Endothelial cell of umbilical vein (primary cell): Measurements from ENCODE around the gene ESPN. TPM values are rescaled to one million over a fixed set of nuclear protein-coding genes. Genes with fewer than 3 reads are reported as not detected.
A peak's percentile ranks its signal among the peaks of the same experiment; 100 is the strongest.

ENCODE experiments used
- BruUV-seq: library from RNA; stranded (reverse); fragments of 400-500 nt; replicated peaks from 2 replicates; lab custom pipeline; 2021; lab: Mats Ljungman, UMichigan
- CTCF ChIA-PET: fragments of 300-600, 350-600 bp; sonication (Branson Sonifier 250); formaldehyde crosslinking; loops from one replicate; lab custom pipeline; 2021; ENCODE audit warnings: antibody characterized with exemption, inconsistent platforms; lab: Charles Lee
- POLR2A ChIA-PET: fragments of 300-600, 350-600 bp; sonication (Branson Sonifier 250); formaldehyde crosslinking; loops from one replicate; lab custom pipeline; 2021; ENCODE audit warnings: antibody characterized with exemption, inconsistent platforms; lab: Charles Lee
- DNase-seq: peaks from one replicate; pipeline ENCODE4 v3.0.0-alpha.2; 2011; ENCODE audit warnings: low read depth, low spot score
- FAIRE-seq: peaks from 2 replicates; lab custom pipeline; 2011; peaks lifted over from hg19 to GRCh38; lab: Jason Lieb, UNC
- H2AFZ ChIP-seq: 2 replicates; pipeline ENCODE4 v1.6.0; 2012; ENCODE audit warnings: low read depth, low read length, control low read depth, inconsistent platforms
- H3K27ac ChIP-seq: 2 replicates; pipeline ENCODE4 v1.5.1; 2011; ENCODE audit warnings: low read depth, mild to moderate bottlenecking, control low read depth, low read length, moderate library complexity; ENCODE audit not compliant: insufficient read depth
- H3K27me3 ChIP-seq, 2 experiments: 2 replicates each; pipeline versions ENCODE4 v1.6.0 to v1.6.1; 2011; ENCODE audit warnings: low read length in 2 of 2, mixed read lengths in 1 of 2; ENCODE audit not compliant: control insufficient read depth in 2 of 2, insufficient read depth in 2 of 2
- H3K36me3 ChIP-seq, 2 experiments: 2 replicates in 1 of 2; 3 replicates in 1 of 2; pipeline ENCODE4 v1.5.1; 2011; ENCODE audit warnings: low read length in 2 of 2, mild to moderate bottlenecking in 1 of 2, moderate library complexity in 1 of 2; ENCODE audit not compliant: control insufficient read depth in 2 of 2, insufficient read depth in 2 of 2; ENCODE audit errors: extremely low read depth in 1 of 2
- H3K4me1 ChIP-seq: 3 replicates; pipeline ENCODE4 v1.5.1; 2011; ENCODE audit warnings: mild to moderate bottlenecking, low read length; ENCODE audit not compliant: control insufficient read depth, insufficient read depth; ENCODE audit errors: extremely low read depth
- H3K4me2 ChIP-seq: 2 replicates; pipeline ENCODE4 v1.6.1; 2011; ENCODE audit warnings: low read length, control low read depth, mixed read lengths; ENCODE audit not compliant: insufficient read depth
- H3K4me3 ChIP-seq, 3 experiments: fragments of 200-600 bp in 1 of 3; sonication (generic), shearing (Covaris generic) in 1 of 3; replicated peaks in 1 of 3; 2 replicates each; pipeline ENCODE4 v1.5.1; 2011 to 2016; ENCODE audit warnings: control low read depth in 3 of 3, low read length in 3 of 3, mild to moderate bottlenecking in 2 of 3, inconsistent platforms in 1 of 3, low read depth in 1 of 3, moderate library complexity in 1 of 3; ENCODE audit not compliant: insufficient read depth in 1 of 3
- H3K79me2 ChIP-seq: 2 replicates; pipeline ENCODE4 v1.6.0; 2012; ENCODE audit warnings: low read length, inconsistent platforms; ENCODE audit not compliant: control insufficient read depth, insufficient read depth
- H3K9ac ChIP-seq: replicated peaks from 2 replicates; pipeline ENCODE3; 2011; ENCODE audit warnings: low read length, control low read depth; ENCODE audit not compliant: insufficient read depth; ENCODE audit errors: extremely low read depth
- H3K9me1 ChIP-seq: replicated peaks from 3 replicates; pipeline ENCODE4 v1.6.0; 2011; ENCODE audit warnings: mild to moderate bottlenecking, low read length; ENCODE audit not compliant: control insufficient read depth, insufficient read depth; ENCODE audit errors: extremely low read depth
- H3K9me3 ChIP-seq: replicated peaks from 2 replicates; pipeline ENCODE4 v1.5.1; 2012; ENCODE audit warnings: low read length, inconsistent platforms; ENCODE audit not compliant: control insufficient read depth, insufficient read depth
- H4K20me1 ChIP-seq: replicated peaks from 2 replicates; pipeline ENCODE3; 2011; ENCODE audit warnings: mild to moderate bottlenecking, low read length; ENCODE audit not compliant: control insufficient read depth, insufficient read depth; ENCODE audit errors: extremely low read depth
- JUN ChIP-seq: IDR thresholded peaks from 2 replicates; pipeline ENCODE4 v1.6.1; 2011; ENCODE audit warnings: borderline replicate concordance, low read depth; ENCODE audit not compliant: insufficient read length, insufficient read depth
- MYC ChIP-seq: IDR thresholded peaks from one replicate; pipeline ENCODE4 v1.6.1; 2011; ENCODE audit warnings: mild to moderate bottlenecking, low read depth, low read length
- dilution Hi-C: fragments of 300-500 bp; cut with MboI; formaldehyde crosslinking; loops from one replicate; pipeline ENCODE4 v1.15.0; 2019; ENCODE audit warnings: low sequenced_read_pairs; ENCODE audit not compliant: extremely low pct_ligation_motif_present
- intact Hi-C: fragments of 100-400 bp; cut with micrococcal nuclease; formaldehyde crosslinking; loops from one replicate; pipeline ENCODE4 v1.10.0; 2022
- polyA plus RNA-seq, 4 experiments: library from polyadenylated mRNA; depleted of rRNA in 3 of 4; stranded (reverse) in 3 of 4; unstranded in 1 of 4; fragments of >200 nt; gene quantifications; 2 replicates each; pipeline versions ENCODE4 v1.2.1 to v1.2.3, GENCODE V29; 2011 to 2012; ENCODE audit warnings: missing spikeins in 1 of 4
- total RNA-seq: library from RNA; stranded (reverse); gene quantifications from 2 replicates; pipeline ENCODE4 v1.2.3, GENCODE V29; 2021
- TF ChIP-seq, protein P1 (sequence below), 2 donors: IDR thresholded peaks; 1 replicate in 1 of 2; 2 replicates in 1 of 2; pipeline ENCODE4 v1.5.1; 2011; ENCODE audit warnings: low read length in 2 of 2, mild to moderate bottlenecking in 2 of 2, moderate library complexity in 2 of 2, control low read depth in 1 of 2, inconsistent platforms in 1 of 2, low read depth in 1 of 2; ENCODE audit not compliant: insufficient read depth in 1 of 2; ENCODE audit errors: extremely low read depth in 1 of 2
- TF ChIP-seq, protein P2 (sequence below): IDR thresholded peaks from 2 replicates; pipeline ENCODE4 v1.6.1; 2011; ENCODE audit not compliant: insufficient read depth, insufficient read length

The ESPN gene
- total and polyA plus RNA-seq, 2 donors (not counting 3 experiments of a cell fraction or from before 2014, with no cell fraction given): 0.54 to 0.71 TPM

DNA sequence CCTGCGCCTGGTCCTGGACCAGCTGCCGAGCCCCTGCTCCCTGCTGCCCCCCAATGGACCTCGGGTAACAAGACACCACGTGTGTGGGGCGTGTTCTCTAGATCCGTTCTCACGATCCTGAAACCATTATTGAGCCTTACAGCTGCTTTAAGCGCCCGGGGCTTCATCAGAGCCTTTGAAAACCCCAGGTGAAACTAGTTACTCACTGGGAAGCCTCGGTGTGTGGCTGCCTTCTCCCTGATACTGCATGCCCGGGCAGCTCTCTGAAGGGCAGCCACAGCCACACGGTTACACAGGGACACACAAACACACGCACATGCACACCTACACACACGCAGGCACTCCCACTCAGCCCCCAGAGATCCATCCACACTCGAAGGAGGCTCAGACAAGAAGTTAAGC, 10.1 kb upstream of the ESPN start:
- H3K36me3 ChIP-seq: no peaks in the 10 kb centered on the region
- DNase-seq: peak; percentile 52
- peak overlapping the region; percentile 1 for H2AFZ ChIP-seq
- H3K4me1 ChIP-seq: peaks cover 8% of the 10 kb centered on the region
- peaks cover 4 to 8% of the 10 kb centered on the region in 2 experiments for H3K27me3 ChIP-seq
- POLR2A ChIA-PET: no interaction called here
- intact Hi-C loops (no loop called here), dilution Hi-C loops (no loop called here)
- H3K9me3 ChIP-seq: no peaks in the 10 kb centered on the region
- FAIRE-seq: peak; percentile 87
- H4K20me1 ChIP-seq: no peaks in the 10 kb centered on the region
- no peaks in the 10 kb centered on the region for H3K9me1 ChIP-seq
- CTCF ChIA-PET: interaction anchor here (0.8 to 4.3 kb wide), 17 partner anchors 9 to 210 kb away, joined by 3 to 36 read pairs (median 4); partner anchors contain the start of gene ACOT7
- BruUV-seq: no TSS peak
- H3K4me2 ChIP-seq: no peak overlapping the region
- H3K9ac ChIP-seq: no peak overlapping the region
- no peak overlapping the region for H3K4me3 ChIP-seq
- H3K79me2 ChIP-seq: no peaks in the 10 kb centered on the region
- TF ChIP-seq, protein P1, sequence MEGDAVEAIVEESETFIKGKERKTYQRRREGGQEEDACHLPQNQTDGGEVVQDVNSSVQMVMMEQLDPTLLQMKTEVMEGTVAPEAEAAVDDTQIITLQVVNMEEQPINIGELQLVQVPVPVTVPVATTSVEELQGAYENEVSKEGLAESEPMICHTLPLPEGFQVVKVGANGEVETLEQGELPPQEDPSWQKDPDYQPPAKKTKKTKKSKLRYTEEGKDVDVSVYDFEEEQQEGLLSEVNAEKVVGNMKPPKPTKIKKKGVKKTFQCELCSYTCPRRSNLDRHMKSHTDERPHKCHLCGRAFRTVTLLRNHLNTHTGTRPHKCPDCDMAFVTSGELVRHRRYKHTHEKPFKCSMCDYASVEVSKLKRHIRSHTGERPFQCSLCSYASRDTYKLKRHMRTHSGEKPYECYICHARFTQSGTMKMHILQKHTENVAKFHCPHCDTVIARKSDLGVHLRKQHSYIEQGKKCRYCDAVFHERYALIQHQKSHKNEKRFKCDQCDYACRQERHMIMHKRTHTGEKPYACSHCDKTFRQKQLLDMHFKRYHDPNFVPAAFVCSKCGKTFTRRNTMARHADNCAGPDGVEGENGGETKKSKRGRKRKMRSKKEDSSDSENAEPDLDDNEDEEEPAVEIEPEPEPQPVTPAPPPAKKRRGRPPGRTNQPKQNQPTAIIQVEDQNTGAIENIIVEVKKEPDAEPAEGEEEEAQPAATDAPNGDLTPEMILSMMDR (IDR thresholded peaks at IDR 0.05; ENCODE audit: extremely low read depth in 1 of 2, insufficient read depth in 1 of 2, low read depth in 1 of 2, low read length in 2 of 2): peak; percentile 53 to 77
- no peak for TF ChIP-seq JUN
- TF ChIP-seq, protein P2, sequence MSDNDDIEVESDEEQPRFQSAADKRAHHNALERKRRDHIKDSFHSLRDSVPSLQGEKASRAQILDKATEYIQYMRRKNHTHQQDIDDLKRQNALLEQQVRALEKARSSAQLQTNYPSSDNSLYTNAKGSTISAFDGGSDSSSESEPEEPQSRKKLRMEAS: peak; percentile 68
- no peak for TF ChIP-seq MYC
- H3K27ac ChIP-seq: no peak overlapping the region
